ENCODE data around the gene CEMIP. TPM values are rescaled to one million over a fixed set of nuclear protein-coding genes. Genes with fewer than 3 reads are reported as not detected.

Gene CEMIP
- total RNA-seq, 6 experiments from 2014 or later = 5.8 to 53.2 (median 48.3) TPM

GRCh38 chr15:80801891-80802680, 22.9 kb downstream of the CEMIP start:
- Mint-ChIP-seq H3K4me1 (ENCODE audit: low read depth) (peaks cover 8% of the 10 kb centered on the region; the same call in 1 of the 2 replicates), H3K4me3 (no peak overlapping the region), H3K36me3 (ENCODE audit: low read depth) (peaks cover 3% of the 10 kb centered on the region; the same call in 1 of the 2 replicates), H3K27ac (no peak overlapping the region), H3K9me3 (no peaks in the 10 kb centered on the region), H3K27me3 (ENCODE audit: insufficient read depth) (peaks cover 9% of the 10 kb centered on the region)
- DNase-seq = no peak
- TF ChIP-seq CTCF (IDR thresholded peaks at IDR 0.05) = no peak

- H3K4me3 Mint-ChIP-seq = no peak overlapping the region
- no peak for TF ChIP-seq CTCF (IDR thresholded peaks at IDR 0.05)
- H3K9me3 Mint-ChIP-seq = no peaks in the 10 kb centered on the region
- H3K27me3 Mint-ChIP-seq (ENCODE audit: insufficient read depth) = peaks cover 9% of the 10 kb centered on the region
- peaks cover 3% of the 10 kb centered on the region; the same call in 1 of the 2 replicates for H3K36me3 Mint-ChIP-seq (ENCODE audit: low read depth)
- no peak overlapping the region for H3K27ac Mint-ChIP-seq
- peaks cover 8% of the 10 kb centered on the region; the same call in 1 of the 2 replicates for H3K4me1 Mint-ChIP-seq (ENCODE audit: low read depth)
- DNase-seq = no peak
Observed at GRCh38 chr15:80803580-80804525, 24.7 kb downstream of the CEMIP start.

- no peak for TF ChIP-seq CTCF (IDR thresholded peaks at IDR 0.05)
- Mint-ChIP-seq H3K36me3 (ENCODE audit: low read depth) (peaks cover 3% of the 10 kb centered on the region; the same call in 1 of the 2 replicates), H3K4me1 (ENCODE audit: low read depth) (peaks cover 8% of the 10 kb centered on the region; the same call in 1 of the 2 replicates), H3K27me3 (ENCODE audit: insufficient read depth) (peaks cover 9% of the 10 kb centered on the region), H3K9me3 (no peaks in the 10 kb centered on the region), H3K27ac (no peak overlapping the region), H3K4me3 (no peak overlapping the region)
- no peak for DNase-seq
Observed at GRCh38 chr15:80804970-80805495, 25.9 kb downstream of the CEMIP start.

- Mint-ChIP-seq H3K36me3 (ENCODE audit: low read depth) (peaks cover 4% of the 10 kb centered on the region; the same call in 1 of the 2 replicates), H3K27ac (no peak overlapping the region), H3K27me3 (ENCODE audit: insufficient read depth) (no peaks in the 10 kb centered on the region; the same call in none of the 2 replicates), H3K9me3 (no peaks in the 10 kb centered on the region), H3K4me3 (no peak overlapping the region), H3K4me1 (ENCODE audit: low read depth) (no peaks in the 10 kb centered on the region)
- no peak for TF ChIP-seq CTCF (IDR thresholded peaks at IDR 0.05)
- DNase-seq = no peak
Observed at GRCh38 chr15:80811781-80812315, 32.7 kb downstream of the CEMIP start.

- H3K4me1 Mint-ChIP-seq (ENCODE audit: low read depth) = peaks cover 10% of the 10 kb centered on the region; the same call in 1 of the 2 replicates
- H3K4me3 Mint-ChIP-seq = no peak overlapping the region
- H3K27me3 Mint-ChIP-seq (ENCODE audit: insufficient read depth) = no peaks in the 10 kb centered on the region; the same call in 1 of the 2 replicates
- no peaks in the 10 kb centered on the region for H3K9me3 Mint-ChIP-seq
- no peak overlapping the region for H3K27ac Mint-ChIP-seq
- peaks cover 4% of the 10 kb centered on the region; the same call in 1 of the 2 replicates for H3K36me3 Mint-ChIP-seq (ENCODE audit: low read depth)
- no peak for DNase-seq
- TF ChIP-seq CTCF (IDR thresholded peaks at IDR 0.05) = no peak
Observed at GRCh38 chr15:80815106-80815505, 35.9 kb downstream of the CEMIP start.

All from HFFc6 (cell line).